Small intestine (tissue), 7 donors: ENCODE results near the gene CBY2. TPM values are rescaled to one million over a fixed set of nuclear protein-coding genes. Genes with fewer than 3 reads are reported as not detected.

Source experiments
- DNase-seq, 2 donors: peaks; one replicate each; pipeline versions ENCODE4 v3.0.0 to v3.0.0-alpha.2; 2013
- FAIRE-seq: peaks from 2 replicates; lab custom pipeline; 2012; peaks lifted over from hg19 to GRCh38; lab: Jason Lieb, UNC
- H3K27ac ChIP-seq, 3 donors: one replicate each; pipeline ENCODE4 v1.5.1; 2013; ENCODE audit warnings: low read length in 2 of 3, mild to moderate bottlenecking in 2 of 3, control low read depth in 1 of 3, inconsistent platforms in 1 of 3, low read depth in 1 of 3, moderate library complexity in 1 of 3
- H3K27me3 ChIP-seq, 3 donors: one replicate each; pipeline ENCODE4 v1.6.1; 2013; ENCODE audit warnings: low read length in 3 of 3, inconsistent platforms in 1 of 3; ENCODE audit not compliant: control insufficient read depth in 3 of 3, insufficient read depth in 3 of 3
- H3K36me3 ChIP-seq, 3 donors: one replicate each; pipeline ENCODE4 v1.6.1; 2013; ENCODE audit warnings: low read length in 3 of 3, inconsistent platforms in 1 of 3, low read depth in 1 of 3, mild to moderate bottlenecking in 1 of 3, moderate library complexity in 1 of 3; ENCODE audit not compliant: control insufficient read depth in 3 of 3, insufficient read depth in 2 of 3
- H3K4me1 ChIP-seq, 3 donors: one replicate each; pipeline ENCODE4 v1.6.1; 2013; ENCODE audit warnings: low read length in 2 of 3, inconsistent platforms in 1 of 3, low read depth in 1 of 3, mild to moderate bottlenecking in 1 of 3, moderate library complexity in 1 of 3; ENCODE audit not compliant: control insufficient read depth in 3 of 3, insufficient read depth in 2 of 3
- H3K4me3 ChIP-seq, 3 donors: one replicate each; pipeline ENCODE4 v1.5.1; 2013; ENCODE audit warnings: low read length in 3 of 3, control low read depth in 1 of 3, inconsistent platforms in 1 of 3, low read depth in 1 of 3, mild to moderate bottlenecking in 1 of 3, moderate library complexity in 1 of 3
- H3K9me3 ChIP-seq, 2 donors: one replicate each; pipeline ENCODE4 v1.6.1; 2013; ENCODE audit warnings: low read depth in 1 of 2, low read length in 1 of 2; ENCODE audit not compliant: control insufficient read depth in 2 of 2, insufficient read depth in 1 of 2
- WGBS, 3 donors: extraction: QIAGEN DNeasy Blood & Tissue Kit; methylation state at CpG; one replicate each; pipeline ENCODE4 v1.1.7; 2013; 5-methylcytosine and 5-hydroxymethylcytosine counted together
- polyA plus RNA-seq, 4 donors: library from polyadenylated mRNA; stranded (reverse) in 3 of 4; unstranded in 1 of 4; fragments of 200-250 nt in 3 of 4; fragments of 120-200 nt in 1 of 4; gene quantifications; one replicate each; pipeline versions ENCODE4 v1.2.1 to v1.2.3, GENCODE V29; 2013
- donor health status: healthy with polysubstance abuse.
- donor health status: control.
- donor health status: control.
- donor health status: Bipolar disorder and iron deficiency.
- donor health status: healthy.

The CBY2 gene
- polyA plus RNA-seq, 4 donors, result not detected

DNA sequence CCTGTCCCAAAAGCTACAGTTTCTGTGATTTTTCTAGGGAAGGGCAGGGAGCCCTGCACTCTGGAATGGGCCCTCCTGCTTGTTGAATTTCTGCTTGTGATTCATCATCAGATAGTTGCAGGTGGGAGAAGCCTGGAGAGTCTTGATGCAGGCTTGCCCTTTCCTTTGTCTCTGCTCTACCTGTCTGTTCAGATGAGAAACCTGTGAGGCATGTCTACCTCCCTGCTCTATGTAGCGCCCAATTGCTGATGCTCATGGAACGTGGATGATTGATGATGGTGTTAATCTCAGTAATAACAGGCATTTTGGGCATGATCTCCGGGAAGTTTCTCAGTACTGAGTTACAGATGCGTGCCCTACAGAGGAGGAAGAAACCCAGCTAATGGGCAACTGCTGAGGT is 10.9 kb upstream of the CBY2 start:
- Histone ChIP-seq H3K27me3 (no peaks in the 10 kb centered on the region), H3K27ac (no peak overlapping the region), H3K9me3 (peaks cover 0 to 5% of the 10 kb centered on the region in 2 donors), H3K36me3 (no peaks in the 10 kb centered on the region), H3K4me1 (no peaks in the 10 kb centered on the region), H3K4me3 (no peak overlapping the region)
- FAIRE-seq (no peak), DNase-seq (no peak)
- WGBS, 3 donors, result 80 to 86% (median 83%) methylated on average over 4 of the region's 4 CpGs

DNA sequence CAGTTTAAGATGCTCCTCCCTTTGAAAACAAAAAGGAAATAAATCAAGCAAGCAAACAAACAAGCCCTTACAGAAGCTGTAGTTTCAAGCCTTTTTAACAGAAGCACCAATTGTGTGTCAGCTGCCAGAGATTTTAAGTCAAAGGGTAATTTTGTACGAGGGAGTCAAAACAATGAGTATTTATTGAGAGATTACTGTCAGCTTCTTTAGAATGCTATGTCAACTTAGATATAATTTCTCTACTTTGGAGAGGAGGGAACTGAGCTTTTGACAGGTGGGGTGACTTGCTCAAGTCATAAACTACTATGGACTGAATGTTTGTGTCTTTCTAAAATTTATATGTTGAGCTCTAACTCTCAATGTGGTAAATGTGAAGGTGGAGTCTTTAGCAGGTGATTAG is 10.5 kb upstream of the CBY2 start:
- Histone ChIP-seq H3K27me3 (no peaks in the 10 kb centered on the region), H3K4me1 (no peaks in the 10 kb centered on the region), H3K9me3 (peaks cover 0 to 5% of the 10 kb centered on the region in 2 donors), H3K36me3 (no peaks in the 10 kb centered on the region), H3K27ac (no peak overlapping the region), H3K4me3 (no peak overlapping the region)
- FAIRE-seq, result no peak
- 22 to 42% (median 34%) methylated on average over 1 of the region's 1 CpG for whole genome bisulfite sequencing, 3 donors
- no peak for DNase-seq

DNA sequence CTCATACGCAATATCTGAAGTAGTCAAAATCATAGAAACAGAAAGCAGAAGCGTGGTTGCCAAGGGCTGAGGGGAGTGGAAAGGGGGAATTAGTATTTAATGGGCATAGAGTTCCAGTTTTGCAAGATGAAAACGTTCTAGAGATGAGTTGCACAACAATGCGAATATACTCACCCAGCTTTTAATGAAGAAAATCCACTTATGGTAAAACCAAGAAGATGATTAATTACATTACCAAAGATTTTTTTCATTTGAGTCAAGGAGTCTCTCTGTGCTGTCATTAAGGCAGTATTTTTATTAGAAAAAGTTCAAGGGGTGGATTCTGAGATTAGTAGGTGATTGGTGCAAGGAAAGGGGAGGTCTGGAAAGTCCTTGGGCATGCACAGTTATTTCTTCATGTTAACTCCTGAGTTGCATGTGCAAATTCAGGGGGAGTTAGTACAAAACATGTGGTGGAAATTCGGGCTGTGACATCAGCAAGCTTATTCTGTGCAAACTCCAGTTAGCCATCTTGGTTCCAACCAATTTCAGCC is 6.9 kb upstream of the CBY2 start:
- Histone ChIP-seq H3K36me3 (no peaks in the 10 kb centered on the region), H3K27ac (peak overlapping the region in 1 of 3 donors; percentile 45), H3K4me3 (no peak overlapping the region), H3K27me3 (no peaks in the 10 kb centered on the region), H3K9me3 (peaks cover 0 to 5% of the 10 kb centered on the region in 2 donors), H3K4me1 (no peaks in the 10 kb centered on the region)
- FAIRE-seq (no peak), DNase-seq (no peak)
- 50 to 67% (median 52%) methylated on average over 5 of the region's 5 CpGs for WGBS, 3 donors

DNA sequence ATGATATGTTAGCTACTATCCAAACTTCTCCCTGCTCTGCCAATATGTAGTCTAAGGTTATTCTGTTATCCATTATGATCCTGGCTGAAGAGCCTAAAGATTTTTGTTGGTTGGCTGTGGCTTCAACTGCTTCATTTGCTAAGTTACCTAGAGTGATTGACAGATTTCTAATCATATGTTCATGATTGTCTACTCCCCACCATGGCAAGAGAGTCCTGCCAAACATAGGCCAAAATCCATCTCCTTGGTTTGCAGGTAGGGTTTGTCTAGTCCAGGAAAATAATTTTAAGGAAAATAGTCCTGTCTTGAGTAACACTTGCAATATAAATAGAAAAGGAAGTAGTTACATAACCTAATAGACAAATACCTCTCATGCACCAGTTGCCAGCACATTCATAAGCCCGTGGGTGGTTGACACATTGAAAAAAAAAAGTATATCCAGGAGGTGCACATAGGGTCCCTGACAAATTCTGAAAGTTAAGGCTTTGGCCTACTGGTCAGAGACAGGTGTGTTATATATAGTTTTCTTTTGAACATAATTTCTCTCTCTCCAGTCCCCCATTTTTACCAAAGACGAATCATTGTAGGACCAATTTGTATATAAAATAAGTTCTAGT is 5.4 kb upstream of the CBY2 start:
- Histone ChIP-seq H3K27ac (no peak overlapping the region), H3K4me3 (no peak overlapping the region)
- 71 to 77% (median 76%) methylated on average over 2 of the region's 2 CpGs for WGBS, 3 donors

DNA sequence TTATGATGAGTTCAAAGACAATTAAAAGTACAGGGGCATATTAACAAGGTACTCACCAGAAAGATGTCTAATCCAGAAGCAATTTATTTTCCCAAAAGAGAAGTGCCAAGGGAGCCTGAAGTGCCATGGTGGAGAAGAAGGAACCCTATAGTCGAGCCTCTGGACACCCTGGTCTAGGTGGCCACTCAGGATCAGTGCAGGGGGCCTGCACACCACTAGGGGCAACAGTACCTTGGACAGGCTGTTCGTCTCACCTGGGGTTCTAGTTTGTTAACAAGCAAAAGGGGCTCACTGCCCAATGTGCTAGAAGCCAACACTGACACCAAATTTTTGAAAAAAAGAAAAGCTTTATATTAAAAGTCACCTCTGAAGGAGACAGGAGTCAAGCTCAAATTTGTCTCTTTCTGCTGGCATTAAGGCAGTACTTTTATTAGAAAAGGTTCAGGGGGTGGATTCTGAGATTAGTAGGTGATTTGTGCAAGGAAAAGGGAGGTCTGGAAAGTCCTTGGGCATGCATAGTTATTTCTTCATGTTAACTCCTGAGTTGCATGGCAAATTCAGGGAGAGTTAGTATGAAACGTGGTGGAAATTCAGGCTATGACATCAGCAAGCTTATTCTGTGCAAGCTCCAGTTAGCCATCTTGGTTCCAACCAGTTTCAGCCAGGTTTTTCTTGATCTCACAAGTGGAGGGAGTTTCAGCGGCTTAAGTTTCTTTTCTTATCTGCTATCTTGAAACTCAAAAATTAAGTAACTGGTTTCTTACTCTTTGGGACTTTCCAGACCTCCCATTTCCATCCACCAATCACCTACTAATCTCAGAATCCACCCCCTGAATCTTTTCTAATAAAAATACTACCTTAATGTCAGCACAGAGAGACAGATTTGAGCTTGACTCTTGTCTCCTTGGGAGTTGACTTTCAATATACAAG is 884 bp upstream of the CBY2 start:
- no peak for DNase-seq
- Histone ChIP-seq H3K4me1 (no peaks in the 10 kb centered on the region), H3K27me3 (no peaks in the 10 kb centered on the region), H3K36me3 (no peaks in the 10 kb centered on the region), H3K9me3 (no peaks in the 10 kb centered on the region), H3K4me3 (no peak overlapping the region), H3K27ac (peak overlapping the region in 1 of 3 donors; percentile 76)
- no peak for FAIRE-seq
- 47 to 60% (median 47%) methylated on average over 4 of the region's 4 CpGs for WGBS, 3 donors

More for the DNA sequence above, 5.4 kb upstream of the CBY2 start:
- peaks cover 0 to 5% of the 10 kb centered on the region in 2 donors for H3K9me3 ChIP-seq
- H3K4me1 ChIP-seq, result no peaks in the 10 kb centered on the region
- FAIRE-seq (no peak), DNase-seq (no peak)
- no peaks in the 10 kb centered on the region for H3K27me3 ChIP-seq
- no peaks in the 10 kb centered on the region for H3K36me3 ChIP-seq

DNA sequence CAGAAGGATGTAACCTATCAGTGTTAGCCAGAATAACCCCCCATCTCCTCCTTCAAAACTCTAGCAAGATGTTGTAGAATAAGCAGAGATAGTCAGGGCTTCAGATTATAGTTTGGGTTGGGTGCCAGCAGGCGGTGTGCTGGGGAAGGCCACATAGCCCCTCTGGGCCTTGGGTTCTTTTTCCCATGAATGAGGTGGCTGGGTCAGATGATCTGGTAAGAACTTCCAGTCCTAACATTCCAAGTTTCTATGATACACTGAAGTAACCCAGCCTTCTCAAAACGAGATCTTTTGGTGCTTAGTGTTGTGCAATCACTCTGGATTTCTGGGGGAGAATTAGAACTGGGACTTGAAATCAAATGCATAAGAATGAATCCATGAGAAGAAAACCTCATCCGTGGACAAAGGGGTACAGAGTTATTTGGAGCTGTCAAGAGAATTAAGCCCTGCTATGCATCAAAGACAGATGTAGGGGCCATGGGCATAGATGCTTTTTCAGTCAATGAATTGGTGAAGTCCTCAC is 810 bp downstream of the CBY2 start:
- no peak overlapping the region for H3K4me3 ChIP-seq
- DNase-seq (no peak), FAIRE-seq (no peak)
- H3K27me3 ChIP-seq, result no peaks in the 10 kb centered on the region
- no peaks in the 10 kb centered on the region for H3K4me1 ChIP-seq
- WGBS, 3 donors, result 67 to 76% (median 71%) methylated on average over 3 of the region's 3 CpGs
- no peaks in the 10 kb centered on the region for H3K9me3 ChIP-seq
- H3K27ac ChIP-seq, result no peak overlapping the region
- no peaks in the 10 kb centered on the region for H3K36me3 ChIP-seq

DNA sequence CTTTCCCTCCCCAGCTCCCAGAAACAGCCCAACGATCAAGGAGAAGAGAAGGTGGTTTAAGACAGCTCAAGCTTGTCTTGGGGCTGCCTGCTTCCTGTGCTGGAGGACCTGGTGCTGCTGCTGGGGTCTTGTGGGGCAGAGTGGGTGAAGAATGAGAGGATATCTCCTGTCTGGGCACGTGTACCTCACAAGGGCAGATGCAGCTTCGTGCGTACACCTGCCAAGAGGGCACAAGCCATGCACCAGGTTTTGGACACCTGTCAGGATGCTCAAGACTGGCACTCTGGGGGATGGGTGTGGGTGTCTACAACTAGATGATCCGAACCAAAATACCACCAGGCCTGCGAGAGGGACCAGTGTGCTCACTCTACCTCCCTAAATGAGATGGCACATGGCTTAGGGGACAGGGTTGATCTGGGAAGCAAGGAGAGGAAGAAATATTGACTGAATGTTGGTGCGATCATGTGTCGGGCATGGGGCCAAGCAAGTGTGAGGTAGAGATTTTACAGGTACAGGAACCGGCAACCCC is 2.2 kb downstream of the CBY2 start:
- WGBS, 3 donors, result 75 to 85% (median 80%) methylated on average over 9 of the region's 9 CpGs
- no peak overlapping the region for H3K4me3 ChIP-seq
- FAIRE-seq (no peak), DNase-seq (no peak)
- no peaks in the 10 kb centered on the region for H3K36me3 ChIP-seq
- H3K4me1 ChIP-seq, result no peaks in the 10 kb centered on the region
- H3K27me3 ChIP-seq, result no peaks in the 10 kb centered on the region
- H3K9me3 ChIP-seq, result no peaks in the 10 kb centered on the region
- H3K27ac ChIP-seq, result no peak overlapping the region
